ENCODE results near the gene ELK4. TPM values are rescaled to one million over a fixed set of nuclear protein-coding genes. Genes with fewer than 3 reads are reported as not detected.
A peak's percentile ranks its signal among the peaks of the same experiment; 100 is the strongest.

ELK4 gene
- total and polyA plus RNA-seq, 10 donors, result 8.5 to 109 (median 53.5) TPM

DNA sequence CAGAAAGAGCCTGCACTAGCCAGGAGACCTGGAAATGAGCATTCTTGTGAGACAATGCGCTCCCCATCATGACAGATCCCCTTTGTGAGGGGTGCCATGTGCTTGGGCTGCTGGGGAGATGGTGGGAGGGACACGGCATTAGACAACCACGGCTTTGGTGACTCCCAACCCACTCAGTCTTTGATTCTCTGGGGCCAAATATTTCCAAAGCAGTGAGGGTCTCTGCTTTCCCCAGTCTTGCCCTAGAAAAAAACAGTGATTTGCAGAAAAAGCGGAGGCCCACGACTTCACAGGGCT lies 38.3 kb upstream of the ELK4 start:
- no peaks in the 10 kb centered on the region for H3K9me3 ChIP-seq
- peaks cover 0 to 8% (median 0%) of the 10 kb centered on the region in 7 donors for H3K27me3 ChIP-seq (replicated peaks in 1 of 7)
- DNase-seq, result no peak
- WGBS, 5 donors, result 70 to 86% (median 74%) methylated on average over 5 of the region's 5 CpGs
- peak overlapping the region in 1 of 8 donors; percentile 54 for H3K4me3 ChIP-seq
- peak overlapping the region; percentile 19 to 82 (median 73) for H3K27ac ChIP-seq
- TF ChIP-seq POLR2A (IDR thresholded peaks at IDR 0.05) (no peak), POLR2AphosphoS5 (IDR thresholded peaks at IDR 0.05) (no peak), CTCF (IDR thresholded peaks at IDR 0.05 in 8 of 11, conservative IDR thresholded peaks at IDR 0.05 in 3 of 11) (no peak)
- peaks cover 21 to 97% (median 76%) of the 10 kb centered on the region in 6 donors for H3K4me1 ChIP-seq
- intact Hi-C loops (cut with DNase I; ENCODE audit: low total_unique reads), result no loop called here
- H3K36me3 ChIP-seq, result no peaks in the 10 kb centered on the region

DNA sequence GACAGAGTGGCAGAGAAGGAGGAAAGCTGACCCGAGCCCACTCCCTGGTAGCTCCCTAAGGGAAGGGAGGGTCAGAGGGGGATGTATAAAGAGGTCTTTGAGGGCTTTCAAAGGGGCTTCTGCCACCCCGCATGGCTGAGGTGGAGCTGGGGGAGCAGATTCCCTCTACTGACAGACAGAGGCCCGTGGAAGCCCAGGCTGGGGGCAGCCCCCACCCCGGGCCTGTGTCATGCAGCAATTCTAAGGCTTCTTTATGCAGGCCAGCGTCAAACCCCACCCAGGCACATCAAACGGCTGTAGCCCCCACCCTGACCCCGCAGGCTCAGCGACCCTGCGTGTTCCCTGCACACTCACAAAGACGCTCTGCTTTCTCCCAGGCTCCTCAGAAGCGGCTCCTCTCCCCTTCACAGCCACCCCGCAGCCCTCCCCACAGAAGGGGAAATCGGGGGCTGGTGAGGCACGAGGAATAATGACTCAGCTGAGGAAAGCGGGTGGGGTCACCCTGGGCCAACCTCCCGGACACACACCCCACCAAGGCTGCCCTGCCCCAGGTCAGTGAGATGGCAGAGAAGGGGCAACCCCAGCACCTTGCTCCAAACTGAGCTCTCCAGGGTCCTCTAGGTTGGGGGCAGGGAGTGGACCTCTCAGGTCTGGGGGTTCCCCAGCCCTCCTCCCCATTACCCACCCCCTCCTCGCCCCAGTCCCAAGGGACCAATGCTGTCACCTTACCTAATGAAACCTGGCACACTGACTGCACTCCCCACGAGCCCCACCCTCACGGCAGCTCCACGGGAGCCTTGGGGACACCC lies 37.7 kb upstream of the ELK4 start:
- Histone ChIP-seq H3K4me3 (peak overlapping the region in 5 of 8 donors; percentile 2 to 54 (median 26)), H3K9me3 (no peaks in the 10 kb centered on the region), H3K27me3 (replicated peaks in 1 of 7) (peaks cover 0 to 8% (median 0%) of the 10 kb centered on the region in 7 donors), H3K36me3 (no peaks in the 10 kb centered on the region), H3K4me1 (peaks cover 23 to 97% (median 81%) of the 10 kb centered on the region in 6 donors), H3K27ac (peak overlapping the region; percentile 8 to 82 (median 73))
- WGBS, 5 donors, result 17 to 32% (median 30%) methylated on average over 15 to 20 of the region's 20 CpGs
- DNase-seq, result peak; percentile 82
- intact Hi-C loops (cut with DNase I; ENCODE audit: low total_unique reads), result no loop called here
- TF ChIP-seq POLR2AphosphoS5 (IDR thresholded peaks at IDR 0.05) (peak in 1 of 3 donors; percentile 38), CTCF (IDR thresholded peaks at IDR 0.05 in 8 of 11, conservative IDR thresholded peaks at IDR 0.05 in 3 of 11) (no peak)

- WGBS, 5 donors, result 41 to 59% (median 51%) methylated on average over 5 of the region's 5 CpGs
- DNase-seq, result no peak
- H3K4me1 ChIP-seq, result peaks cover 29 to 100% (median 87%) of the 10 kb centered on the region in 6 donors
- H3K27me3 ChIP-seq (replicated peaks in 1 of 7), result peaks cover 0 to 8% (median 0%) of the 10 kb centered on the region in 7 donors
- H3K27ac ChIP-seq, result peak overlapping the region; percentile 8 to 82 (median 73)
- TF ChIP-seq CTCF (IDR thresholded peaks at IDR 0.05 in 8 of 11, conservative IDR thresholded peaks at IDR 0.05 in 3 of 11) (no peak), POLR2AphosphoS5 (IDR thresholded peaks at IDR 0.05) (peak in 2 of 3 donors; percentile 34 to 59)
- intact Hi-C loops (cut with DNase I; ENCODE audit: low total_unique reads), result no loop called here
- no peaks in the 10 kb centered on the region for H3K9me3 ChIP-seq
- peak overlapping the region in 3 of 8 donors; percentile 26 to 54 (median 31) for H3K4me3 ChIP-seq
- H3K36me3 ChIP-seq, result peaks cover 0 to 5% (median 0%) of the 10 kb centered on the region in 6 donors
Measured at GRCh38 chr1:205668951-205669340, 37.1 kb upstream of the ELK4 start.

GRCh38 chr1:205667909-205668643 lies 36.3 kb upstream of the ELK4 start:
- Histone ChIP-seq H3K4me3 (peak overlapping the region in 3 of 8 donors; percentile 10 to 54 (median 31)), H3K36me3 (peaks cover 0 to 13% (median 4%) of the 10 kb centered on the region in 6 donors), H3K9me3 (no peaks in the 10 kb centered on the region), H3K27ac (peak overlapping the region; percentile 8 to 82 (median 73)), H3K4me1 (peaks cover 34 to 100% (median 89%) of the 10 kb centered on the region in 6 donors), H3K27me3 (replicated peaks in 1 of 7) (peaks cover 0 to 8% (median 0%) of the 10 kb centered on the region in 7 donors)
- no peak for DNase-seq
- WGBS, 5 donors, result 79 to 86% (median 85%) methylated on average over 11 of the region's 11 CpGs
- intact Hi-C loops (cut with DNase I; ENCODE audit: low total_unique reads), result no loop called here
- no peak for TF ChIP-seq POLR2A (IDR thresholded peaks at IDR 0.05)
- TF ChIP-seq POLR2AphosphoS5 (IDR thresholded peaks at IDR 0.05), result no peak
- no peak for TF ChIP-seq CTCF (IDR thresholded peaks at IDR 0.05 in 8 of 11, conservative IDR thresholded peaks at IDR 0.05 in 3 of 11)
